Kidney (tissue), 14 donors: ENCODE measurements around the gene TLE3. TPM values are rescaled to one million over a fixed set of nuclear protein-coding genes. Genes with fewer than 3 reads are reported as not detected.

Experiments
- DNase-seq, 5 donors: peaks; one replicate each; pipeline ENCODE4 v3.0.0-alpha.2; 2013 to 2020
- FAIRE-seq: peaks from 2 replicates; lab custom pipeline; 2012; peaks lifted over from hg19 to GRCh38; lab: Jason Lieb, UNC
- H3K27ac ChIP-seq, 2 donors: one replicate each; pipeline ENCODE4 v1.7.0; 2013; ENCODE audit warnings: low read depth in 2 of 2, low read length in 2 of 2, inconsistent platforms in 1 of 2
- H3K27me3 ChIP-seq: one replicate; pipeline ENCODE4 v1.7.1; 2013; ENCODE audit warnings: low read length, inconsistent platforms; ENCODE audit not compliant: control insufficient read depth, insufficient read depth
- H3K36me3 ChIP-seq, 3 donors: one replicate each; pipeline versions ENCODE4 v1.7.0 to v1.7.1; 2013; ENCODE audit warnings: low read length in 3 of 3, control low read depth in 1 of 3, inconsistent platforms in 1 of 3; ENCODE audit not compliant: insufficient read depth in 3 of 3, control insufficient read depth in 2 of 3
- H3K4me1 ChIP-seq, 3 donors: one replicate each; pipeline versions ENCODE4 v1.7.0 to v1.7.1; 2013; ENCODE audit warnings: low read length in 3 of 3, inconsistent platforms in 1 of 3, low read depth in 1 of 3; ENCODE audit not compliant: control insufficient read depth in 2 of 3, insufficient read depth in 2 of 3
- H3K4me3 ChIP-seq, 3 donors: one replicate each; pipeline versions ENCODE4 v1.7.0 to v1.8.1; 2013; ENCODE audit warnings: low read length in 3 of 3, control low read depth in 1 of 3, inconsistent platforms in 1 of 3
- H3K9ac ChIP-seq, 3 donors: one replicate each; pipeline versions ENCODE4 v1.7.0 to v1.7.1; 2013; ENCODE audit warnings: low read length in 3 of 3, control low read depth in 1 of 3, inconsistent platforms in 1 of 3
- H3K9me3 ChIP-seq, 3 donors: one replicate each; pipeline versions ENCODE4 v1.7.0 to v1.7.1; 2013; ENCODE audit warnings: low read length in 3 of 3, control low read depth in 1 of 3, inconsistent platforms in 1 of 3; ENCODE audit not compliant: control insufficient read depth in 2 of 3, insufficient read depth in 1 of 3
- intact Hi-C: fragments of 100-400 bp; cut with DNase I; formaldehyde crosslinking; loops from one replicate; pipeline ENCODE4 v1.11.1; 2022
- polyA plus RNA-seq: library from polyadenylated mRNA; stranded (reverse); fragments of 350-450 nt; fragmentation: Illumina TruSeq; extraction: RNeasy Lipid Tissue Mini Kit (QIAGEN cat#74804); gene quantifications from one replicate; pipeline ENCODE4 v1.2.3, GENCODE V29; 2014; ENCODE audit warnings: low read depth, low replicate concordance; ENCODE audit not compliant: insufficient read depth
- total RNA-seq: library from RNA; stranded (reverse); fragmentation: NEBNext Ultra II Directional; extraction: Animal tissue kit (Norgen Biotek cat#: 25700); gene quantifications from one replicate; pipeline ENCODE4 v1.2.1, GENCODE V29; 2021
- TF ChIP-seq, protein P1 (sequence below): IDR thresholded peaks from 3 replicates; pipeline ENCODE4 v1.5.1; 2012; ENCODE audit warnings: mild to moderate bottlenecking, moderate library complexity, borderline replicate concordance; ENCODE audit not compliant: insufficient read depth; ENCODE audit errors: extremely low read depth
- donor health status: control.
- donor health status: control.
- donor health status: control.
- donor health status: control.
- donor health status: control.
- donor health status: DM: yes; HTN: yes; CAD: no.
- donor health status: Normal renal cell carcinoma (clear cell type).

The TLE3 gene
- total and polyA plus RNA-seq, 2 donors from 2014 or later = 10.3 to 71.7 TPM

DNA sequence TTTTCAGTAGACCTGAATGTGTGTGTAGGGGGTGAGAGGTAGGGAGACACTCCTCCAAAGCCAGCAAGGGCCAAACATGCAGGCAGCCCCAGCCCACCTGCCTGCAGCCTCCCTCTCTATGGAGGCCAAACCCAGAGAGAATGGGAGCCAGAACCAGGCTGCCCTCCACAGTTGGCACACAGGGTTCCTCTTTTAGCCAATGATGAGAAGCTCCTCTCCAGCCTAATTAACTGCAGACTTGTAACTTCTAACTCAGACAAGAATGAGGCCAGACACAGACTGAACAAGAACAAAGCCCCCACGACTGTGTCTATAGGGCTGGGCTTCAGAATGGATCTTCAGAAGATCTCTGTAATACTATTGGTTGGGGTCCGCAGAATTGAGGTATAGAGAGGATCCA lies 12.3 kb upstream of the TLE3 start:
- TF ChIP-seq, protein P1, sequence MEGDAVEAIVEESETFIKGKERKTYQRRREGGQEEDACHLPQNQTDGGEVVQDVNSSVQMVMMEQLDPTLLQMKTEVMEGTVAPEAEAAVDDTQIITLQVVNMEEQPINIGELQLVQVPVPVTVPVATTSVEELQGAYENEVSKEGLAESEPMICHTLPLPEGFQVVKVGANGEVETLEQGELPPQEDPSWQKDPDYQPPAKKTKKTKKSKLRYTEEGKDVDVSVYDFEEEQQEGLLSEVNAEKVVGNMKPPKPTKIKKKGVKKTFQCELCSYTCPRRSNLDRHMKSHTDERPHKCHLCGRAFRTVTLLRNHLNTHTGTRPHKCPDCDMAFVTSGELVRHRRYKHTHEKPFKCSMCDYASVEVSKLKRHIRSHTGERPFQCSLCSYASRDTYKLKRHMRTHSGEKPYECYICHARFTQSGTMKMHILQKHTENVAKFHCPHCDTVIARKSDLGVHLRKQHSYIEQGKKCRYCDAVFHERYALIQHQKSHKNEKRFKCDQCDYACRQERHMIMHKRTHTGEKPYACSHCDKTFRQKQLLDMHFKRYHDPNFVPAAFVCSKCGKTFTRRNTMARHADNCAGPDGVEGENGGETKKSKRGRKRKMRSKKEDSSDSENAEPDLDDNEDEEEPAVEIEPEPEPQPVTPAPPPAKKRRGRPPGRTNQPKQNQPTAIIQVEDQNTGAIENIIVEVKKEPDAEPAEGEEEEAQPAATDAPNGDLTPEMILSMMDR = no peak
- Histone ChIP-seq H3K4me3 (no peak overlapping the region), H3K4me1 (peaks cover 4 to 12% (median 5%) of the 10 kb centered on the region in 3 donors), H3K27ac (no peak overlapping the region), H3K9ac (no peak overlapping the region), H3K27me3 (no peaks in the 10 kb centered on the region), H3K9me3 (no peaks in the 10 kb centered on the region), H3K36me3 (no peaks in the 10 kb centered on the region)
- FAIRE-seq (no peak), DNase-seq (no peak)
- intact Hi-C loops = no loop called here

- DNase-seq = no peak
- TF ChIP-seq, protein P1 = no peak
Measured at GRCh38 chr15:70109531-70109930, 11.8 kb upstream of the TLE3 start.

DNA sequence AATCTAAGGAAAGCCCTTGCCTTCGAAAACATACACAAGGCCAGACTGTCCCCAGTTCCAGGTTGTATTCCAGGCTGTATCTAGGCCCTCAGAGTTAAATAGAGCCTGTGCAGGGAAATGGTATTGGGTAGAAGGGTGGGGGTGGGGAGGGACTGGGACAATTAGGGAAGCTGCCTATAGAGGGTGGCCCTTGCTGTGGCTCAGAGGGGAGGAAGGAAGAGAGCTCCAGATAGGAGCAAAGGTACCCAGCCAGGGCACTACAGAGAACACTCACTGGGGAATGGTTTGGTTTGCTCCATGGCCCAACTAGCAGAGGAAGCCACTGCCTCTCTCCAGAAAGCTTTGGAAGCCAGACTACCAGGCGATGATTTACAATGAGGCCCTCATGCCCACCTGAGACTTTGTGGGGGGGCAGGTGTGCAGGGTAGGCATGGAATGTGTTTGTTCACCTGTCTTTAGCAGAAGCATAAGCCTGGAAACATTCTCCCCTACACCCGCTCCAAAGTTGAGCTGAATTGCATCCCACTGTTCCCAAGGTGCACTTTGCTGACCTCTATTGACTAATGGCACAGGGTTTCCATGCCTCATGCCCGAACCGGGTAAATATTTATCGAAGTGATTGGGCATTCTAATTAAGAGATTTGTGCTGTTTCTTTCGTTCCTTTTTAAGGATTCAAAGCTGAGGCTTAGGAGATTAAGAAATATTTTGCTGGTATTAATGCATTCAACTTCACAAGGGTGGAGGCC lies 6.3 kb upstream of the TLE3 start:
- no peak overlapping the region for H3K9ac ChIP-seq
- no peak overlapping the region for H3K4me3 ChIP-seq
- TF ChIP-seq, protein P1 = no peak
- DNase-seq (no peak), FAIRE-seq (no peak)
- H3K27me3 ChIP-seq = no peaks in the 10 kb centered on the region
- no peak overlapping the region for H3K27ac ChIP-seq
- peaks cover 0 to 15% (median 13%) of the 10 kb centered on the region in 3 donors for H3K4me1 ChIP-seq
- intact Hi-C loops = no loop called here
- H3K9me3 ChIP-seq = no peaks in the 10 kb centered on the region
- H3K36me3 ChIP-seq = no peaks in the 10 kb centered on the region

More at GRCh38 chr15:70109531-70109930, 11.8 kb upstream of the TLE3 start:
- Histone ChIP-seq H3K27me3 (no peaks in the 10 kb centered on the region), H3K4me1 (peaks cover 4 to 15% (median 5%) of the 10 kb centered on the region in 3 donors), H3K27ac (no peak overlapping the region), H3K36me3 (no peaks in the 10 kb centered on the region), H3K4me3 (no peak overlapping the region), H3K9me3 (no peaks in the 10 kb centered on the region), H3K9ac (no peak overlapping the region)
- intact Hi-C loops = no loop called here
- FAIRE-seq = no peak
